Stomach (tissue), 9 donors: Measurements from ENCODE around the gene WDR89. TPM values are rescaled to one million over a fixed set of nuclear protein-coding genes. Genes with fewer than 3 reads are reported as not detected.
"Not testable (repeated sequence)": the region's sequence is repeated elsewhere in the genome, so short reads cannot be mapped to it uniquely, and the experiment has no call there.

Experiments
- DNase-seq, 2 donors: peaks; one replicate each; pipeline versions ENCODE4 v3.0.0 to v3.0.0-alpha.2; 2013 to 2019
- H3K27ac ChIP-seq, 5 donors: fragments of 200-600 bp in 4 of 5; sonication (generic) in 4 of 5; one replicate each; pipeline ENCODE4 v1.5.1; 2013 to 2019; ENCODE audit warnings: mild to moderate bottlenecking in 1 of 5, moderate library complexity in 1 of 5
- H3K27me3 ChIP-seq, 3 donors: fragments of 200-600 bp; sonication (generic); one replicate each; pipeline ENCODE4 v1.5.1; 2017 to 2019; ENCODE audit warnings: mixed run types in 1 of 3
- H3K36me3 ChIP-seq, 4 donors: fragments of 200-600 bp; sonication (generic); 1 replicate in 3 of 4; 2 replicates in 1 of 4; pipeline ENCODE4 v1.5.1; 2016 to 2019
- H3K4me1 ChIP-seq, 4 donors: fragments of 200-600 bp; sonication (generic); one replicate each; pipeline ENCODE4 v1.5.1; 2016 to 2019
- H3K4me3 ChIP-seq, 4 donors: fragments of 200-600 bp; sonication (generic) in 3 of 4; one replicate each; pipeline ENCODE4 v1.5.1; 2016 to 2019; ENCODE audit warnings: mild to moderate bottlenecking in 1 of 4
- H3K9me3 ChIP-seq, 4 donors: fragments of 200-600 bp; sonication (generic); one replicate each; pipeline ENCODE4 v1.5.1; 2016 to 2019
- EP300 ChIP-seq: sonication (generic); formaldehyde crosslinking; IDR thresholded peaks from one replicate; pipeline ENCODE4 v1.6.1; 2017; ENCODE audit warnings: antibody characterized with exemption
- POLR2A ChIP-seq, 4 donors: fragments of 450-650 bp; IDR thresholded peaks; one replicate each; pipeline ENCODE4 v1.6.1; 2016; ENCODE audit warnings: antibody characterized with exemption in 4 of 4, control low read depth in 2 of 4, mild to moderate bottlenecking in 1 of 4, moderate library complexity in 1 of 4
- POLR2AphosphoS5 ChIP-seq, 3 donors: sonication (generic); formaldehyde crosslinking; IDR thresholded peaks; one replicate each; pipeline ENCODE4 v1.6.1; 2016; ENCODE audit warnings: antibody characterized with exemption in 3 of 3
- WGBS, 5 donors: extraction: QIAGEN DNeasy Blood & Tissue Kit in 3 of 5; methylation state at CpG; one replicate each; pipeline versions ENCODE4 v1.1.5 to v1.1.7; 2013 to 2018; 5-methylcytosine and 5-hydroxymethylcytosine counted together
- intact Hi-C: fragments of 100-400 bp; cut with DNase I; formaldehyde crosslinking; loops from one replicate; pipeline ENCODE4 v1.15.1; 2023; ENCODE audit warnings: low total_unique reads
- polyA plus RNA-seq, 3 donors: library from polyadenylated mRNA; stranded (reverse); fragments of 200-250 nt; gene quantifications; one replicate each; pipeline ENCODE4 v1.2.3, GENCODE V29; 2013
- total RNA-seq, 5 donors: library from RNA; depleted of rRNA; stranded (reverse); fragments of >200 nt; gene quantifications; one replicate each; pipeline versions ENCODE4 v1.1.0 to v1.2.3, GENCODE V29; 2014 to 2016
- TF ChIP-seq, protein P1 (sequence below), 7 experiments: fragments of 450-650 bp in 4 of 7; fragments of 200-600 bp in 3 of 7; sonication (generic) in 3 of 7; IDR thresholded peaks; one replicate each; pipeline ENCODE4 v1.5.1; 2016 to 2019; ENCODE audit warnings: antibody characterized with exemption in 7 of 7, control low read depth in 2 of 7, mild to moderate bottlenecking in 1 of 7
- donor health status: healthy with polysubstance abuse.
- donor health status: Bipolar disorder and iron deficiency.
- donor health status: healthy.

WDR89 gene
- total and polyA plus RNA-seq, 8 donors: 0.29 to 15.4 (median 4.1) TPM

GRCh38 chr14:63671987-63672386 lies 30.3 kb upstream of the WDR89 start:
- Histone ChIP-seq H3K9me3 (no peaks in the 10 kb centered on the region), H3K4me1 (peaks cover 0 to 11% (median 0%) of the 10 kb centered on the region in 4 donors), H3K36me3 (peaks cover 0 to 11% (median 3%) of the 10 kb centered on the region in 4 donors), H3K27ac (no peak overlapping the region), H3K4me3 (no peak overlapping the region), H3K27me3 (no peaks in the 10 kb centered on the region)
- TF ChIP-seq EP300 (no peak), POLR2AphosphoS5 (IDR thresholded peaks at IDR 0.05) (no peak), POLR2A (IDR thresholded peaks at IDR 0.05) (no peak)
- TF ChIP-seq, protein P1, sequence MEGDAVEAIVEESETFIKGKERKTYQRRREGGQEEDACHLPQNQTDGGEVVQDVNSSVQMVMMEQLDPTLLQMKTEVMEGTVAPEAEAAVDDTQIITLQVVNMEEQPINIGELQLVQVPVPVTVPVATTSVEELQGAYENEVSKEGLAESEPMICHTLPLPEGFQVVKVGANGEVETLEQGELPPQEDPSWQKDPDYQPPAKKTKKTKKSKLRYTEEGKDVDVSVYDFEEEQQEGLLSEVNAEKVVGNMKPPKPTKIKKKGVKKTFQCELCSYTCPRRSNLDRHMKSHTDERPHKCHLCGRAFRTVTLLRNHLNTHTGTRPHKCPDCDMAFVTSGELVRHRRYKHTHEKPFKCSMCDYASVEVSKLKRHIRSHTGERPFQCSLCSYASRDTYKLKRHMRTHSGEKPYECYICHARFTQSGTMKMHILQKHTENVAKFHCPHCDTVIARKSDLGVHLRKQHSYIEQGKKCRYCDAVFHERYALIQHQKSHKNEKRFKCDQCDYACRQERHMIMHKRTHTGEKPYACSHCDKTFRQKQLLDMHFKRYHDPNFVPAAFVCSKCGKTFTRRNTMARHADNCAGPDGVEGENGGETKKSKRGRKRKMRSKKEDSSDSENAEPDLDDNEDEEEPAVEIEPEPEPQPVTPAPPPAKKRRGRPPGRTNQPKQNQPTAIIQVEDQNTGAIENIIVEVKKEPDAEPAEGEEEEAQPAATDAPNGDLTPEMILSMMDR (IDR thresholded peaks at IDR 0.05): no peak
- DNase-seq: no peak
- intact Hi-C loops: no loop called here
- WGBS, 5 donors: 33 to 66% (median 39%) methylated on average over 3 of the region's 3 CpGs

DNA sequence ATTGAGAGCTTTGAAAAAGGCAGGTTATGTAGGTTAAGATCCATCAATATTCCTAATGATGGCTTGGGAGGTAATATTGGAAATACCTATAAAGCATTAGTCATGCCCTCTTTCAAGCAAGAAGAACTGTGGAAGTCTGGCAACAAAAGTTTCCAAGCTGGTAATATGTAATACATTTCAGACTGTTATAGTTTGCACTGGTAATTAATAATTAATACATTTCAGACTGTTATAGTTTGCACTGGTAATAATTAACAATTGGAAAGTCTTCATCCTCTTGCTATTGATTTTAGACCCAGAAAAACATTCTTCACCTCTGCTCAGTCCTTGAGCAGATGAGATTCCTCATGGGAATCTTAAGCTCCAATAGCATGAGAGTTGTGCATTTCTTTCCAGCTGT lies 29.0 kb upstream of the WDR89 start:
- Histone ChIP-seq H3K9me3 (no peaks in the 10 kb centered on the region), H3K4me3 (no peak overlapping the region), H3K36me3 (no peaks in the 10 kb centered on the region), H3K27ac (no peak overlapping the region), H3K27me3 (no peaks in the 10 kb centered on the region), H3K4me1 (peaks cover 0 to 11% (median 0%) of the 10 kb centered on the region in 4 donors)
- TF ChIP-seq POLR2A (IDR thresholded peaks at IDR 0.05) (no peak), POLR2AphosphoS5 (IDR thresholded peaks at IDR 0.05) (no peak)
- intact Hi-C loops: no loop called here
- no peak for DNase-seq

GRCh38 chr14:63666335-63666734 lies 24.7 kb upstream of the WDR89 start:
- intact Hi-C loops: no loop called here
- DNase-seq: no peak
- TF ChIP-seq POLR2A (IDR thresholded peaks at IDR 0.05) (no peak), POLR2AphosphoS5 (IDR thresholded peaks at IDR 0.05) (no peak), EP300 (no peak)
- TF ChIP-seq, protein P1 (IDR thresholded peaks at IDR 0.05): no peak

GRCh38 chr14:63663428-63664341 lies 22.0 kb upstream of the WDR89 start:
- no peaks in the 10 kb centered on the region for H3K9me3 ChIP-seq
- no peak overlapping the region for H3K27ac ChIP-seq
- no peaks in the 10 kb centered on the region for H3K27me3 ChIP-seq
- intact Hi-C loops: no loop called here
- TF ChIP-seq EP300 (no peak), POLR2A (IDR thresholded peaks at IDR 0.05) (no peak)
- TF ChIP-seq, protein P1 (IDR thresholded peaks at IDR 0.05): no peak
- DNase-seq: no peak
- H3K4me3 ChIP-seq: no peak overlapping the region
- 92 to 97% (median 96%) methylated on average over 12 of the region's 12 CpGs for WGBS, 5 donors
- H3K36me3 ChIP-seq: no peaks in the 10 kb centered on the region
- no peaks in the 10 kb centered on the region for H3K4me1 ChIP-seq

More at GRCh38 chr14:63666335-63666734, 24.7 kb upstream of the WDR89 start:
- H3K4me1 ChIP-seq: no peaks in the 10 kb centered on the region
- H3K27ac ChIP-seq: no peak overlapping the region
- 36 to 58% (median 53%) methylated on average over 1 of the region's 1 CpG for whole genome bisulfite sequencing, 5 donors
- H3K36me3 ChIP-seq: no peaks in the 10 kb centered on the region
- H3K27me3 ChIP-seq: no peaks in the 10 kb centered on the region
- no peak overlapping the region for H3K4me3 ChIP-seq
- H3K9me3 ChIP-seq: no peaks in the 10 kb centered on the region

DNA sequence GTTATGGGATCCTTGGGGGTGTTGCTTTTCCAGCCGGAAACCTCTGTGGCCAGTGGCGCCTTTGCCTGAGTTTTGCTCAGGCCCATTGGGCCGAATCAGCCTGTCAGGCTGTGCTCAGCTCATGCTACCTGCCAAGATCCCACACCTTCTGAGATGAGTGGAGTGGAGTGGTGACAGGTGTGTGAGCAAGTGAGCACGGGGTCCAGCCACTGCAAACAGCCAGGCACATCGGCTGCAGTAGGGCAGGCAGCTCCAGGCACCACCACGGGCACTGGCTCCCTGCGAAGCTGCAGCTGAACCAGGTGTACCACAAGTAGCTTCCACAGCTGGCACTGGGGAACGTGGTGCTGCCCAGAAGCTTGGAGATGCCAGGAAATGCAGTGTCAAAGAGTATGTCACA lies 21.1 kb upstream of the WDR89 start:
- no peak for DNase-seq
- Histone ChIP-seq H3K27ac (no peak overlapping the region), H3K36me3 (no peaks in the 10 kb centered on the region), H3K27me3 (no peaks in the 10 kb centered on the region), H3K4me3 (no peak overlapping the region), H3K9me3 (no peaks in the 10 kb centered on the region), H3K4me1 (no peaks in the 10 kb centered on the region)
- intact Hi-C loops: no loop called here
- 76 to 95% (median 94%) methylated on average over 3 to 8 of the region's 8 CpGs for WGBS, 5 donors
- TF ChIP-seq POLR2A (IDR thresholded peaks at IDR 0.05) (no peak), POLR2AphosphoS5 (IDR thresholded peaks at IDR 0.05) (no peak)

GRCh38 chr14:63661881-63662280 lies 20.2 kb upstream of the WDR89 start:
- H3K9me3 ChIP-seq, H3K4me3 ChIP-seq, H3K27me3 ChIP-seq, H3K36me3 ChIP-seq, H3K4me1 ChIP-seq, intact Hi-C loops, DNase-seq, H3K27ac ChIP-seq: not testable (repeated sequence)
- WGBS, 5 donors: 96 to 97% (median 97%) methylated on average over 10 of the region's 10 CpGs
